HG03457 (cell line): Measurements from ENCODE around the gene HNRNPA1.

Experiments used
- ATAC-seq: cut with Tn5 transposase; IDR thresholded peaks from one replicate; pipeline ENCODE4 v1.9.1; 2021; ENCODE audit warnings: moderate number of reproducible peaks; ENCODE audit not compliant: unreplicated experiment

Gene HNRNPA1

GRCh38 chr12:54333420-54334034 lies 53.0 kb downstream of the HNRNPA1 start:
- no peak for ATAC-seq
